HG02571 (cell line): ENCODE data around the gene KCNQ2.
"Not testable (repeated sequence)": the region's sequence is repeated elsewhere in the genome, so short reads cannot be mapped to it uniquely, and the experiment has no call there.

ENCODE experiments used
- ATAC-seq: cut with Tn5 transposase; IDR thresholded peaks from one replicate; pipeline ENCODE4 v1.9.1; 2021; ENCODE audit warnings: mild to moderate bottlenecking, moderate library complexity; ENCODE audit not compliant: unreplicated experiment

Gene KCNQ2

DNA sequence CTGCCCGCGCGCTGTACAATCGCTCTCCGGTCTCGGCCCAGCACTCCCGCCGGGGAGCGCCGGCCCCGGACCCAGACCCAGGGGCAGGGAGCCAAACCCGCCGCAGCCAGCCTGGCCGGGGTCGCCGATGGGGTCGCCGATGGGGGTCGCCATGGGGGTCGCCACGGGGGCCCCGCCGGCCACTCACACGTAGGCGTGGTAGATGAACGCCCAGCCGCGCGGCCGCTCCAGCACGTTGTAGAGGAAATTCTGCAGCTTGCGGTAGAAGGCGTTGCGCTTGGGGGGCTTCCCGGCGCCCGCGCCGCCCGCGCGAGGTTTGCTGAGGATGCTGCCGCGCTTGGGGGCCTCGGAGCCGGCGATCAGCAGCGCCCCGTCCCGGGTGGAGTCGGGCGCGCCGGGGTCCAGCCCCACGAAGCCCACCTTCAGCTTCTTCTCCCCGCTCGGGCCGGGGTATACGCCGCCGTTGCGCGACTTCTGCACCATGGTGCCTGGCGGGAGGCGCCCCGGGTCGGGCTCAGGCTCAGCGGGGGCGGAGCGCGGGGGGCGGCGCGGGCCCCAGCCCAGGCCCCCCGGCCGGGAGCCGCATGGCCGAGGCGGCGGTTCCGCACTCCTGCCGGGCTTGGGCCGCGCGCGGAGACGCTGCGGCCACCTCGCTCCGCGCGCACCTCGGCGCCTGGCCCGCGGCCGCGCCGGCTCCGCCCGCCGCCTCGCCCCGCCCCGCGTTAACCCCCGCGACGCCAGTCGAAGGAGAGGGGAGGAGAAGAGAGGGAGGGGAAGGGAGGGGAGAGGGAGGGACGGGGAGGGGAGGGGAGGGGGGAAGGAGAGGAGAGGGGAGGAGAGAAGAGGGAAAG lies at the start of gene KCNQ2:
KCNQ2 (minus strand) TSS at position 675 of the 851 bp plus-strand sequence; CDS start at position 483, 192 bp downstream.
- ATAC-seq: no peak

DNA sequence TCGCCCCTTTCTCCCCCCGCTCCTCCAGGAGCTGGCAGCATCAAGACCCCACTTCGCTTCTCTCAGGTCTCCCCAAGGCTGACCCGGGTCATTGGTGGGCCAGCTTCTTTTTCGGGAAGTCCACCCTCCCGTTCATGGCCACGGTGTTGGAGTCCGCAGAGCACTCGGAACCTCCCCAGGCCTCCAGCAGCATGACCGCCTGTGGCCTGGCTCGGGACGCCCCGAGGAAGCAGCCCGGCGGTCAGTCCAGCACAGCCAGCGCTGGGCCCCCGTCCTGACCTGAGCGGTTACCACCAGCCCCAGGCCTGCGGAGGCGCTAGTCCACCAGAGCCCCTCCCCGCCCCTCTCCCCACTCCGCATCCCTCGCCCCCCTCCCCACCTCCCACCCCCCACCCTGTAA lies 49.1 kb upstream of the KCNQ2 start:
- no peak for ATAC-seq

DNA sequence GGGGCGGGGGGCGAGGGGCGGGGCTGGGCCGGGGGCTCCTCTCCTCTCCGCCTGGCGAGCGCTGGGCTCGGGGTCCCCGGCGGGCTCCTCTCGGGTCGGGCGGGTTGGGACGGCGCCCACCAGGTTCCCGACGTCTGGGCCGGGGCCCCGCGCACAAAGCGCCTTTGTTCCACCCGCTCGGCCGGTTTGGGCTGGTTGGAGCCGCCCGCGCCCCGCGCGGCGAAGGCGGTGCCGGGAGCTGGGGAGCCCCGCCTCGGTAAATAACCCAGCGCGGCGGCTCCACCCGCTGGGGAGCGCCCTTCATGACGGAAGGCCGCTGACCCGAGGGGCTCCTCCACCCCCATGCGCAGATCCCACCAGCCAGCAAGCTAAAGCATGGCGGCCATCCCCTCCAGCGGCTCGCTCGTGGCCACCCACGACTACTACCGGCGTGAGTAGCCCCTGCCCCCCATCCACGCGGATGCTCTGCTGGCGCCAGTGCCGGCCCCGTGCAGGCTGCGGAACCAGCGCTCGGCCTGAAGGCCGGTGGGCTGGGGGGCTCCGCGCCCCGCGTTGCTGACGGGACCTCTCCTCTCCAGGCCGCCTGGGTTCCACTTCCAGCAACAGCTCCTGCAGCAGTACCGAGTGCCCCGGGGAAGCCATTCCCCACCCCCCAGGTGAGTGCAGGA lies 48.6 kb upstream of the KCNQ2 start:
- ATAC-seq: peak; percentile 29

DNA sequence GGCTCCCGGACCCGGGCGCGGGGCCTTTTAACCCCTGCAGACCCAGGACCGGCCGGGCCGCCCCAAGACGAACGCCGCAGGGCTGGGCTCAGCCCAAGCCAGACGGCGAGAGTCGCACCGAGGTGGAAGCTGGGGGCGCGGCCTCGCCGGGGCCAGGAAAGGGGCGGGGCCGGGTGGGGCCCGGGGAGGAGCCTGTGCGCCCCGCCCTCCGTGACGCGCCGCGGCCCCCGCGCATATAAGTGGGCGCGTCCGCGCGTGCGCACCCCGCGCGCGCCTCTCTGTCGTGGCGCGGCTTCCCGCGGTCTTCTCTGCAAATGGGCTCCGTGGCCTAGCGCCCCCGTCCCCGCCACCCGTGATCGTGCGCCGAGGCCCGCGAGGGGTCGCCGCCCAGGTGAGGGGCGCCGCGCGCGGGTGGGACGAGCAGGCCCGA lies 48.1 kb upstream of the KCNQ2 start, which contains the start of gene PPDPF:
PPDPF (plus strand) TSS at position 262 of the 430 bp plus-strand sequence. CDS start 544 bp downstream, outside the sequence.
- ATAC-seq: peak; percentile 57

DNA sequence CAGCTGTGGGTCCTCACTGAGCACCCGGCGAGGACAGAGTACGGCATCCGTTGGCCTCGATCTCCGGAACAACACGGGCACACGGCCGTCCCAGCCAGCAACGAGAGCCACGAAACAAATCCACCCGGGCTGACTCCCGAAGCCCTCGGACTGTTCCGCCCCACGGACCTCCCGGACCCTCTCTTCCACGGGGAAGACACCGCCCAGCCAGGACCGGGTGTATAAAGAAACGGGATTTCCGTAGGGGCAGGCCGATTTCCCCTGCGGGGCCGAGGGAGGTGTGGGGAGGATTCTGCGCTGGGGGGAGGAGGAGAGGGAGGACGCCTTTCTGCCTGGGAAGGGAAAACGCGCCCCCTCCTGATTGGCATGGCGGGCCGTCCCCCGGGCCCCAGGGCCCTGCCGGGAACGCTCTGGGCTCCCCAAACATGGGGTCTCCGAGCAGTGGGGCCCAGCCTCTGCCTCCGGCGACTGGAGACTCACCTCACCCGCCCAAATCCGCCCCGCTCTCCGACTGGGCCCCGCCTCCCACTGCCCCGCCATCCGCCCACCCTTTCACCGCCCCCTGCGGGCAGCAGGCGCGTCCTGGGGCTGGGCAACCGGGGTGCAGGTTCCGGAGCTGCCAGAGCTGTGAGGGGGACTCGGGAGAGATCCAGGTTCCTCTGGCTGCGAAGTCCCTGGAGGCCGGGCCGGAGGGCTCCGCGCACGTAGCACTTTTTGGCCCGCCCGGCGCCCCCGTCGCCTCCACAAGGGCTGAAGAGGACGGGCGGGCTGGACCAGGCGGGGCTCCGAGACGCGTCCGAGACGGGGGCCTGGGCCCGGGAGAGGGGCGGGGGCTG lies 47.4 kb upstream of the KCNQ2 start:
- peak; percentile 34 for ATAC-seq

DNA sequence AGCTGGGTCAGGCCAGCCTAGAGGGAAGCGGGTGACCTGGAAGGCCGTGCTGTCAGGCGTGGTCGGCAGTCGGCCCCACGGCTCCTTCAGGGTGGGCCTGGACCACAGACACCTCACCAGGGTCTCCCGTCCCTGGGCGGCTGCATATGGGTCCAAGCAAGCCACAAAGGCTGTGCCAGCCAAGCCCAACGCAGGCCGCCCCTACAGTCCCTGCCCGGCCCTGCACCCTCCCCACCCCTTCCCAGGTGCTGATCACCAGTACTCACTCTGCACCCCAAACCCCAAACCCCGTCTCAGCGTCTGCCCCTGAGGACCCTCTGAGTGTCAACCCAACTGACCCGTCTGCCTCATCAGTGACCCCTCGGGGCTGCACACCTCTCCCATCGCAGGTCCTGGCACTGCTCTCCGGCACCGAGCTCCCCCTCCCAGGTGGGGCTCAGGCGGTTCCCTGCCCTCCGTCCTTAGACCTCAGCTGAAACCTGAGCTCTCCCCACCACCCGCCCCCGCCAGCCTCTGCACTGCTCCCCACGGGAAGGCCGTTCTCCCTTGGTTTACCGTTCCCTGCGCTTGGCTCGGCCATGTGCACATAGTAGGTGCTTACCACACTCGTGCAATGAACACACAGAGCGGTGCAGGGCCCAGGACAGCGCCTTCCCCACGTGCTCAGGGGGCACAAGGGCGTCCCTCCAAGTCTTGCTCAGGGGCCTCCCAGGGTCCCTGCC lies 46.7 kb upstream of the KCNQ2 start:
- ATAC-seq: no peak

DNA sequence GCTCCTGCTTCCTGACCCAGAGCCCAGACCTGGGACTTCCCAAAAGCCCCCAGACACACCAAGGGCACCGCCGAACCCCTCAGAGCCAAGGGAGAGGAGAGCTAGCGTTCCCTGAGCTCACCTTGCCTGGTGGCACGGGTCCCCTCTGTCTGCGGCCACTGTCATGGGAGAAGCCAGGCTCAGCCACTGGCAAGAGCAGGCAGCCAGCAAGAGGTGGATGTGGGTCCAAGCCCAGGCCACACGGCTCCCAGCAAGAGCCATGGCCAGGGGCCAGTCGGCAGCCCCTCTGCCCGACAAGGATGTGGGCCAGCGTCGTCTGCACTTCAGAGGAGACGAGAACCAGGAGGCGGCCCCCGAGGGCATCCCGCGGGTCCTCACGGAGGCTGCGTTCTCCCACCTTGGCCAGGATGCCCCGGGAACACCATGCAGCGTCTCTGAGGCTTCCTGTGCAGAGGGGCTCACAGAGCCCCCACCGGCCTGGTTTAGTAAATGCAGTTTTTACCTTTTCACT lies 46.0 kb upstream of the KCNQ2 start:
- ATAC-seq: no peak

DNA sequence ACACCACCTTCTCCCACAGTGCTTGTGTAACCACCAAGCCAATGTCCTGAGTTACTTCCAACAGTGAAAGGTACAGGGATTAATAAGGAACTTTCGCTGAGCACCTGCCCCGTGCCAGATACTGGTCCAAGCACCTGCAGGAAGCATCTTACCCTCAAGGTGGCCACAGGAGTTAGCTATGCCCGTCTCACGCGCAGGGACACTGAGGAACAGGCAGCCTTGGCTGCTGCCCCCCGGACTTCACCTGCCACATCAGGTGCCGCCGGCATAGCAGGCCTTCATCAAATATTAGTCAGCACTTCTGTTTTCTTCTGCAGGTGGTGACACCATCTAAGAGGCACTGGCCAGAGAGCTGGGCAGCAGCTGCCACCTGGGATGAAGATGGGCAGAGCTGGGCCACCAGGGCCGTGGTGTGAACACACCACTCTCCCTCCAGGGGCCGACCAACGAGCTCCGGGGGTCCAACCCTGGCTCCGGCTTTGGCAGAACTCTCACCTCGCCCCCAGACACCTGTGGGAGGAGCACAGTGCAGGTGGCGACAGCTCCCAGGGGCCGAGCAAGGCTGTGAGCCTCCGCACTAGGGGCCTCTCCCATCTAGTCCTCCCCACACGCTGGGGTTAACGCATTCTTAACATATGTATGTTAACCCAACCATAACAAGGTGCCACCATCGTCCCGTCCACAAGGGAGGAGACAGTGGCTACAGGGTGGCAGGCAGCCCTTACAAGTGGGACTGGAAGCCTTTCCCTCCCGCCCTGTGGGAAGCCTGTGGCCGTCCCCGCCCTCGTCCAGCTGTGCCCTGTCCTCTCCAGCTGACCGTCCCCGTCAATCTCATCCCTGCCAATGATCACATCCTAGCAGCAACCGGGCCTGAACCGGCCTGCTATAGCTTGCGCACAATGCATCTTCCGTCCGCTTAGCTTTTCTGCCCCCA lies 45.2 kb upstream of the KCNQ2 start:
- no peak for ATAC-seq

DNA sequence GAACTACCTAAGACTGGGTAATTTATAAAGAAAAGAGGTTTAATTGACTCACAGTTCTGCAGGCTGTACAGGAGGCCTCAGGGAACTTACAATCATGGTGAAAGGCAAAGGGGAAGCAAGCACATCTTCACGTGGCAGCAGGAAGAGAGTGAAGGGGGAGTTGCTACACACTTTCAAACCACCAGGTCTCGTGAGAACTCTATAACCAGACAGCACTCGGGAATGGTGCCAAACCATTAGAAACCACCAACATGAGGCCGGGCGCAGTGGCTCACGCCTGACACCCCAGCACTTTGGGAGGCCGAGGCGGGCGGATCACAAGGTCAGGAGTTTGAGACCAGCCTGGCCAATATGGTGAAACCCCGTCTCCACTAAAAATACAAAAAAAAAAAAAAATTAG lies 42.1 kb upstream of the KCNQ2 start:
- not testable (repeated sequence) for ATAC-seq

DNA sequence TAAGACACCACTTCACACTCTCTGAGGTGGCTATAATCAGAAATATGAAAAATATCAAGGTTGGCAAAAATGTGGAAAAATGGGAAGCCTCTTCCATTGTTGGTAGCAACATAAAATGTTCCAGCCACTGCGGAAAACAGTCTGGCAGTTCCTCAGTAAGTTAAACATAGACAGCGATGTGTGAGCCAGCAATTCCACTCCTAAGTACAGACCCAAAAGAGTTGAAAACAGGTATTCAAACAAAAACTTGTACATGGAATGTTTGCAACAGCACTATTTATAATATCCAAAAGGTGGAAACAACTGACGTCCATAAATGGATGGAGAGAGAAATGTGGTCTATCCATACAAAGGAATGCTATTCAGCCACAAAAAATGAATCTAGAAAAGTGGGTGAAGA lies 40.8 kb upstream of the KCNQ2 start:
- ATAC-seq: no peak

DNA sequence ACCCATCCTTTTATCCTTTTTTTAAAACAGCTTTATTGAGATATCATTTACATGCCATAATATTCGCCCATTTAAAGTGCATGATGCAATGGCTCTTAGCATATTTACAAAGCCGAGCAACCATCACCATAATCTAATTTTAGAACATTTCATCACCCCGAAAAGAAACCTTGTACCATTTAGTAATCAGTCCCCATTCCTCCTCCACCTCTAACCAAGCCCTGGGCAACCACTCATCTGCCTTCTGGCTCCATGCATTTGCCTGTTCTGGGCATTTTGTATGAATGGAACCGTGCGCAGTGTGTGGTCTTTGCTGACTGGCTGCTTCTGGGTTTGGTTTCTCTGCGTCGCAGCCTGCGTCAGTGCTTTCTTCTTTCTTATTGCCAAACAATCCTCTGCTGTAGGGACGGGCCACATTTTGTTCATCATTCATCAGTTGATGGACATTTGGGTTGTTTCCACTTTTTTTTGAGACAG lies 36.7 kb upstream of the KCNQ2 start:
- no peak for ATAC-seq

DNA sequence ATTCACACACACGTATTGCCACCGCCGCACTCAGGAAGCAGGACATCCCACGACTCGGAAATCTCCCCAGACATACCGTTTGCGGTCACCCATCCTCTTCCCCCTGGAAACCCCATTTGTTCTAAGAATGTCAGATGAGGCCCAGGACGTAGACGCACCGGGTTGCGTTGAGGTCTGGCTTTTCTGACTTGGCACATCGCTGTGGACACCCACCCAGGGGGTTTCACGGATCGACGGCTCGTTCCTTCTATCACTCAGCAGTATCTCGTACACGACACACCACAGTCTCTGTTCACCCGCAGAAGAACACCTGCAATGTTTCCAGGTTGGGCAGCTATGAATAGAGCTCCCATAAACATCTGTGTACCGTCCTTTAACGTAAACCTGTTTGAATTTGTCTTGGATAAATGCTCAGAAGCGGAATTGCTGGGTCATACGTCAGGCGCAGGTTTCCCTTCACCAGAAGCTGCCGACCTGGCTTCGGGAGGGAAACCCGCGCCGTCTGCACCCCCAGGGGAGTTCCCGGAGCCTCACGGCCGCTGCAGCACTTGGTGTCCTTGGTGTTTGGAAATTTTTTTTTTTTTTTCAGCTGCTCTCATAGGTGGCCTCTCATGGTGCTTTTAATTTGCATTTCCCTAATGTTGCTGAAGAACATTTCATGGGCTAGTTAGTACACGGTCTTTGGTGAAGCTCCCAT lies 35.8 kb upstream of the KCNQ2 start:
- no peak for ATAC-seq

DNA sequence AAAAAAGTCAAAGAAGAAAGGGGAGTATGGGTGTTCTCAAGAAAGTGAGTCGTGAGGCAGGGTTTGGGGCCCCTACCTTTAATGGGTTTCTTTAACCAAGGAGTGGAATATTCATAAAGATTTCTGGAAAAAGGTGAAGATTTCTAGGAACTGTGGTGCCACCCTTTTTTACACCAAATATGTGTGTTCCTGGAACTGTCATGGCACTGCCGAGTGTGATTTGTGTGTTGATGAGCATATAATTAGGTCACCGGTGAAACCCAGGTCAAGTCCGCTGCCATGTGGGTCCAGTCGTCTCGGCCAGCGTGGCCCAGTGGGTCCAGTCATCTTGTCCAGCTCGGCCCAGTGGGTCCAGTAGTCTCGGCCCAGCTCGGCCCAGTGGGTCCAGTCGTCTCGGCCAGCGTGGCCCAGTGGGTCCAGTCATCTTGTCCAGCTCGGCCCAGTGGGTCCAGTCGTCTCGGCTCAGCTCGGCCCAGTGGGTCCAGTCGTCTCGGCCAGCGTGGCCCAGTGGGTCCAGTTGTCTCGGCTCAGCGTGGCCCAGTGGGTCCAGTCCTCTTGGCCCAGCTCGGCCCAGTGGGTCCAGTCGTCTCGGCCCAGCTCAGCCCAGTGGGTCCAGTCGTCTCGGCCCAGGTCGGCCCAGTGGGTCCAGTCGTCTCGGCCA lies 34.8 kb upstream of the KCNQ2 start:
- no peak for ATAC-seq

DNA sequence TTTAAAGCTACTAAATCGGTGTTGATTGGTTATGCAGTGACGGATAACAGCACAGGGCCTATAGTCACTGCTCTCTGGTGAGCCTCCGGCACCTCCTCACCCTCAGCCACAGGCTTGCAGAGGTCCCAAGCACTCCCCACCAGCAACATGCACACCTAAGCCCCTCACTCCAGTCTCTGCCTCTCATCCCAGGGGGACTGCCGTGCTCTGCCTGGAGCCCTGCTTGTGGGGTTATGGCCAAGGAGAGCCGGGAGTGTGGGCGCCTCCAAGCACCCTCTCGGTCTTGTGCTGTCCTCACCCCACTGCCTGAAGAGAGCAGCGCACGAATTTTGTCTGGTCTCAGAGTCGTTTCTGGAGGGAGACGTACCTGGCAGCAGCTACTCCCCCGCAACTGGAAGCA lies 33.3 kb upstream of the KCNQ2 start:
- no peak for ATAC-seq

DNA sequence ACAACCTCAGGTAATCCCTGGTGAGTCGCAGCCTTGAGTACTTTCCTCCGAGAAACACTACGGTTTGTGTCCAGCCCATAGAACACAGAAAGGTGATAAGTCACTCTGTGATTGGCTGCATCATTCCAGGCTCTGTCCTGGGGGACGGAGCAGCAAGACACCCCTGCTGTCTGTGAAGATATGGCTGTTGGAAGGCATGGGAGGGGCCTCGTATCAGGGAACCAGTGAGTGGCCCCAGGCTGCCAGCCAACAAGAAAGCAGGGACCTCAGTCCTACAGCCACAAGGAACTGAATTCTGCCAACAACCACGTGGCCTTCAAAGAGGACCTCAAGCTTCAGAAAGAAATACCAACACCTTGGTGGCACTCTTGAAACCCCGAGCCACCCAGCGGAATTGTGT lies 32.8 kb upstream of the KCNQ2 start:
- no peak for ATAC-seq

DNA sequence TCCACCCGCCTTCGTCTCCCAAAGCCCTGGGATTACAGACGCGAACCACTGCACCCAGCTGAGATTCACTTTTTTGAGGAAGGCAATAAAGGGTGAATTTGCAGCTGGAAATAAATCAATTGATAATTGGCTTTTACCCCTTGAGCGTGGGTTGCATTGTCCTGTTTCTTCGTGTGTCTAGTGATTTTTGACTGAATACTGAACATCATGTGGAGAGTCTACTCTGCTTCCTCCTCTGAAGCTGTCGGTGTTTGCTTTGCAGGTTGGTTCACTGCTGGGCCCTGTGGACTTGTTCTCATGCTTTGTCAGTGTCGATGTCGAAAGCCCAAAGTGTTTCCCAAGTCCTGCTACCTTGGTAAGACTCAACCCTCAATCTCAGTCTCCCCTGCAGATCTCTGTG lies 32.2 kb upstream of the KCNQ2 start:
- no peak for ATAC-seq

DNA sequence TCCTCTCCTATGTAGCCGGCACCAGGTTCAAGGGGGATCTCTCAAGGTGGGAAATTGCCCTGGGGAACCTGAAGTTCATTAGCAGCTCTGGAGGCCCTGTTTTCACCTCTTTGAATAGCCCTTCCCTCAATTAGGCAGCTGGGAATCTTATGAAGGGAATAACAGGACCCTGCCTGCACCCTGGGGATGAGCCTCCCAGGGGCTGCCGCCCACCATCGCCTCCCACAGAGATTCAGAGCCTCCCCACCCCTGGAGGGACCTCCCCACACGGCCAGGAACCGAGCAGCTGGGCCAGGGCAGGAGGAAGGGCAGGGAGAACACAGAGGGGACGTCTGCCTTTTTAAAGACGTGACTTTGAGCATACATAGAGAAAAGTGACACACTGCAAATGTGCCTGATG lies 31.1 kb upstream of the KCNQ2 start:
- no peak for ATAC-seq

DNA sequence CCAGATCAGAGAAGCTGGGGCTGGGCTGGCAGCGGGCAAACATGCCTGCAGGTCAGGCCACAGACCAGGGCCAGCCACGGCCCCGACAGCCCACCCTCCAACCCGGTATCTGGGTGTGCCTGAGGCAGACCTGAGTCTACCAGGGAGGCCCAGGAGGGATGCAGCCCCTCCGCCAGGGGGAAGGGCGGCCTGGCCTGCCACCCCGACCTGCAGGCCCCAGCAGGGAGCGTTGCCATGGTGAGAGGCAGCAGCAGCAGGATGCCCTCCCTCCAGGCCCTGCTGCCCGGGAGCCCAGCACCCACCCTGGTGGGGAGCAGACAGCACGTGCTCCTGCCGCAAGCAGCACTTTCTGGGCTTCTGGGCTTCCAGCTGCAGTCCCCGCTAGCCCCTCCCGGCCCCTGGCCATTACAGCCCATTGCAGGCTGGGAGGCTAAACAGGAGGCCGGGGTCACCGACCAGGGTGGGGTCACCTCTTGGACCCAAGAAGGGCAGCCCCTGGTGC lies 30.3 kb upstream of the KCNQ2 start:
- no peak for ATAC-seq
